Keratinocyte (primary cell): ENCODE measurements around the gene PPFIBP2. TPM values are rescaled to one million over a fixed set of nuclear protein-coding genes. Genes with fewer than 3 reads are reported as not detected.

Source experiments
- DNase-seq: peaks from one replicate; pipeline ENCODE4 v3.0.0-alpha.2; 2011; ENCODE audit warnings: low read depth, missing footprints, low spot score
- FAIRE-seq: peaks from 2 replicates; lab custom pipeline; 2011; peaks lifted over from hg19 to GRCh38; lab: Jason Lieb, UNC
- H2AFZ ChIP-seq: 2 replicates; pipeline ENCODE4 v1.6.0; 2012; ENCODE audit warnings: low read length, control low read depth, inconsistent platforms; ENCODE audit not compliant: control insufficient read depth
- H3K27ac ChIP-seq: 2 replicates; pipeline ENCODE4 v1.5.1; 2011; ENCODE audit warnings: low read length; ENCODE audit not compliant: control insufficient read depth, insufficient read depth
- H3K27me3 ChIP-seq: 3 replicates; pipeline ENCODE4 v1.6.0; 2011; ENCODE audit warnings: low read length; ENCODE audit not compliant: control insufficient read depth, insufficient read depth; ENCODE audit errors: extremely low read depth
- H3K36me3 ChIP-seq, 2 experiments: 2 replicates in 1 of 2; 3 replicates in 1 of 2; pipeline ENCODE4 v1.5.1; 2011; ENCODE audit warnings: low read length in 2 of 2, mild to moderate bottlenecking in 1 of 2; ENCODE audit not compliant: control insufficient read depth in 2 of 2, insufficient read depth in 2 of 2; ENCODE audit errors: extremely low read depth in 1 of 2
- H3K4me1 ChIP-seq: 3 replicates; pipeline ENCODE4 v1.5.1; 2011; ENCODE audit warnings: low read length; ENCODE audit not compliant: control insufficient read depth, insufficient read depth; ENCODE audit errors: extremely low read depth
- H3K4me2 ChIP-seq: 3 replicates; pipeline ENCODE4 v1.6.0; 2011; ENCODE audit warnings: low read depth, low read length; ENCODE audit not compliant: control insufficient read depth, insufficient read depth; ENCODE audit errors: extremely low read depth
- H3K4me3 ChIP-seq, 3 experiments: fragments of 200-600 bp in 1 of 3; sonication (generic) in 1 of 3; 2 replicates in 2 of 3; 3 replicates in 1 of 3; pipeline ENCODE4 v1.5.1; 2011 to 2016; ENCODE audit warnings: low read length in 3 of 3, mild to moderate bottlenecking in 3 of 3, control low read depth in 2 of 3, inconsistent platforms in 1 of 3, low read depth in 1 of 3, mixed read lengths in 1 of 3, mixed run types in 1 of 3, moderate library complexity in 1 of 3; ENCODE audit not compliant: control insufficient read depth in 2 of 3, insufficient read depth in 2 of 3; ENCODE audit errors: extremely low read depth in 1 of 3
- H3K79me2 ChIP-seq: 2 replicates; pipeline ENCODE4 v1.6.0; 2012; ENCODE audit warnings: low read length; ENCODE audit not compliant: control insufficient read depth, insufficient read depth
- H3K9ac ChIP-seq: 3 replicates; pipeline ENCODE4 v1.6.0; 2011; ENCODE audit warnings: low read length; ENCODE audit not compliant: control insufficient read depth, insufficient read depth; ENCODE audit errors: extremely low read depth
- H3K9me1 ChIP-seq: 3 replicates; pipeline ENCODE4 v1.6.0; 2011; ENCODE audit warnings: low read length; ENCODE audit not compliant: control insufficient read depth, insufficient read depth; ENCODE audit errors: extremely low read depth
- H3K9me3 ChIP-seq: 2 replicates; pipeline ENCODE4 v1.5.1; 2012; ENCODE audit warnings: low read depth, low read length; ENCODE audit not compliant: control insufficient read depth
- H4K20me1 ChIP-seq: 3 replicates; pipeline ENCODE4 v1.6.0; 2011; ENCODE audit warnings: low read length; ENCODE audit not compliant: control insufficient read depth, insufficient read depth; ENCODE audit errors: extremely low read depth
- CTCF ChIP-seq, 3 experiments: IDR thresholded peaks in 1 of 3; conservative IDR thresholded peaks in 1 of 3; optimal IDR thresholded peaks in 1 of 3; 2 replicates in 2 of 3; 3 replicates in 1 of 3; pipeline versions ENCODE3 to v1.5.1; 2011; ENCODE audit warnings: low read length in 3 of 3, mild to moderate bottlenecking in 3 of 3, moderate library complexity in 2 of 3, control low read depth in 1 of 3, inconsistent platforms in 1 of 3; ENCODE audit not compliant: insufficient read depth in 2 of 3; ENCODE audit errors: extremely low read depth in 1 of 3
- EZH2 ChIP-seq: IDR thresholded peaks from one replicate; pipeline ENCODE4 v1.6.1; 2012; ENCODE audit warnings: inconsistent platforms, mild to moderate bottlenecking, low read length, moderate library complexity
- dilution Hi-C: fragments of 300-500 bp; cut with MboI; formaldehyde crosslinking; loops from one replicate; pipeline ENCODE4 v1.7.0; 2020; ENCODE audit warnings: low sequenced_read_pairs; ENCODE audit not compliant: extremely low pct_ligation_motif_present
- polyA plus RNA-seq, 5 experiments: library from polyadenylated mRNA; depleted of rRNA in 3 of 5; stranded (reverse) in 3 of 5; stranded (forward) in 1 of 5; unstranded in 1 of 5; fragments of >200 nt; gene quantifications; 1 replicate in 1 of 5; 2 replicates in 3 of 5; 3 replicates in 1 of 5; pipeline versions ENCODE4 v1.2.1 to v1.2.3, GENCODE V29; 2011 to 2012; ENCODE audit warnings: missing spikeins in 2 of 5, low read depth in 1 of 5, low replicate concordance in 1 of 5

PPFIBP2 gene
- polyA plus RNA-seq, 1 donor (not counting 4 experiments of a cell fraction or from before 2014, with no cell fraction given): 11.0 TPM

DNA sequence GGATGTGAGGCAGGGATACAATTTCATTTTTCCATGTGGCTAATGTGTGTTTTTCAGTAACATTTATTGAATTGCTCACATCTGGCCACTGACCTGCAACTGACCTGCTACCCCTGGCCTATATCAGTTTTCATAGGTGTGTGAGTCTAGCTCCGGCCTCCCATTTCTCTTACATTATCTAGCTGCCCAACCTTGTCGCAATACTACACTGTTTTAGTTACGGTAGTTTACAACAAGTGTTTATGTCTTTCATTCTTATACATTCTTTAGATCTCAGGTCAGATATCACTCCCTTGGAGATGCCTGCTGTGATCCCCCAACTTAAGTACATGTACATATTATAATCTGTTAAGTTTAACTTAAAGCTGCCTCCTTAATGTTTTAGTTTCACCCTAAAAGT lies 161.8 kb downstream of the PPFIBP2 start:
- no peak overlapping the region for H3K9ac ChIP-seq
- no peak overlapping the region for H3K27ac ChIP-seq
- peak; percentile 49 for FAIRE-seq
- TF ChIP-seq EZH2 (no peak), CTCF (optimal IDR thresholded peaks at IDR 0.05 in 1 of 3, IDR thresholded peaks at IDR 0.05 in 1 of 3, conservative IDR thresholded peaks at IDR 0.05 in 1 of 3; ENCODE audit: extremely low read depth in 1 of 3, insufficient read depth in 2 of 3, low read length in 3 of 3) (no peak)
- no peak overlapping the region for H3K4me2 ChIP-seq
- H2AFZ ChIP-seq: no peak overlapping the region
- dilution Hi-C loops: no loop called here
- H3K27me3 ChIP-seq: no peaks in the 10 kb centered on the region
- H3K36me3 ChIP-seq: no peaks in the 10 kb centered on the region
- no peaks in the 10 kb centered on the region for H3K9me3 ChIP-seq
- H3K4me1 ChIP-seq: peaks cover 43% of the 10 kb centered on the region
- H3K4me3 ChIP-seq: no peak overlapping the region
- H3K79me2 ChIP-seq: no peaks in the 10 kb centered on the region
- H3K9me1 ChIP-seq: no peaks in the 10 kb centered on the region
- DNase-seq: no peak
- no peaks in the 10 kb centered on the region for H4K20me1 ChIP-seq

DNA sequence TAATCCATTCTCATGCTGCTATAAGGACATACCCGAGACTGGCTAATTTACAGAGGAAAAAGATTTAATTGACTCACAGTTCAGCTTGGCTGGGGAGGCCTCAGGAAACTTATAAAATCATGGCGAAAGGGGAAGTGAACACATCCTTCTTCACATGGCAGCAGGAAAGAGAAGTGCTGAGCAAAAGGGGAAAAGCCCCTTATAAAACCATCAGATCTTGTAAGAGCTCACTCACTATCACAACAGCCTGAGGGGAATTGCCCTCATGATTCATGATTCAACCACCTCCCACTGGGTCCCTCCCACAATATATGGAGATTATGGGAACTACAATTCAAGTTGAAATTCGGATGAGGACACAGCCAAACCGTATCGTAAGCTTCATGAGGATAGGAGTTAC lies 163.3 kb downstream of the PPFIBP2 start:
- Histone ChIP-seq H3K4me2 (no peak overlapping the region), H3K9me3 (no peaks in the 10 kb centered on the region), H3K79me2 (no peaks in the 10 kb centered on the region), H2AFZ (peak overlapping the region; percentile 43), H3K4me3 (no peak overlapping the region), H3K9ac (no peak overlapping the region), H3K27me3 (no peaks in the 10 kb centered on the region), H3K36me3 (no peaks in the 10 kb centered on the region), H3K9me1 (no peaks in the 10 kb centered on the region), H4K20me1 (no peaks in the 10 kb centered on the region), H3K27ac (peak overlapping the region; percentile 46), H3K4me1 (peaks cover 29% of the 10 kb centered on the region)
- peak; percentile 60 for DNase-seq
- peak; percentile 84 for FAIRE-seq
- dilution Hi-C loops: no loop called here
- no peak for TF ChIP-seq EZH2
- TF ChIP-seq CTCF (optimal IDR thresholded peaks at IDR 0.05 in 1 of 3, IDR thresholded peaks at IDR 0.05 in 1 of 3, conservative IDR thresholded peaks at IDR 0.05 in 1 of 3; ENCODE audit: extremely low read depth in 1 of 3, insufficient read depth in 2 of 3, low read length in 3 of 3): no peak
